WTC11 (cell line): ENCODE measurements around the gene CRACR2B.

Experiments
- CREB1 ChIP-seq: sonication (generic); formaldehyde crosslinking; IDR thresholded peaks from 2 replicates; pipeline ENCODE4 v1.8.0; 2023; ENCODE audit warnings: mild to moderate bottlenecking, missing genetic modification reagents
- CTCF ChIP-seq: fragments of 200-600 bp; IDR thresholded peaks from 2 replicates; pipeline ENCODE4 v1.8.0; 2022; ENCODE audit warnings: antibody characterized with exemption
- FOXK1 ChIP-seq: sonication (generic); formaldehyde crosslinking; IDR thresholded peaks from 2 replicates; pipeline ENCODE4 v1.8.0; 2022; ENCODE audit warnings: mild to moderate bottlenecking, moderate library complexity, missing genetic modification reagents
- HMGA2 ChIP-seq: fragments of 250-450 bp; sonication (Bioruptor Pico); IDR thresholded peaks from 2 replicates; pipeline ENCODE4 v1.4.0; 2021; ENCODE audit warnings: mild to moderate bottlenecking, moderate library complexity
- MXD4 ChIP-seq: fragments of 250-450 bp; sonication (Bioruptor Pico); IDR thresholded peaks from 2 replicates; pipeline ENCODE4 v1.8.0; 2021; ENCODE audit warnings: mild to moderate bottlenecking, moderate library complexity, borderline replicate concordance
- NFYB ChIP-seq: sonication (generic); formaldehyde crosslinking; conservative IDR thresholded peaks from 2 replicates; pipeline ENCODE4 v1.8.0; 2022; ENCODE audit warnings: low read depth, missing genetic modification reagents
- NR3C1 ChIP-seq: sonication (generic); formaldehyde crosslinking; conservative IDR thresholded peaks from 2 replicates; pipeline ENCODE4 v1.8.1; 2023; ENCODE audit warnings: low read depth, mild to moderate bottlenecking, missing genetic modification reagents
- PRDM15 ChIP-seq: sonication (generic); formaldehyde crosslinking; IDR thresholded peaks from 2 replicates; pipeline ENCODE4 v1.8.0; 2022; ENCODE audit warnings: missing genetic modification reagents
- SMAD3 ChIP-seq: sonication (generic); formaldehyde crosslinking; IDR thresholded peaks from 2 replicates; pipeline ENCODE4 v1.8.0; 2022; ENCODE audit warnings: missing genetic modification reagents, mild to moderate bottlenecking, borderline replicate concordance
- TEAD4 ChIP-seq: sonication (generic); formaldehyde crosslinking; IDR thresholded peaks from 2 replicates; pipeline ENCODE4 v1.8.0; 2022; ENCODE audit warnings: mild to moderate bottlenecking, missing genetic modification reagents

- TF ChIP-seq TEAD4 (CRISPR knock-in tag) (no peak), MXD4 (CRISPR knock-in tag) (no peak), FOXK1 (CRISPR knock-in tag) (0 out of 2 replicates have a peak, but pooled peaks have one; percentile 10), NFYB (CRISPR knock-in tag) (no peak), HMGA2 (CRISPR knock-in tag) (no peak), CREB1 (CRISPR knock-in tag) (no peak), PRDM15 (CRISPR knock-in tag) (no peak), SMAD3 (no peak), NR3C1 (CRISPR knock-in tag) (no peak), CTCF (no peak)
Measured at GRCh38 chr11:850775-851763, 23.4 kb downstream of the CRACR2B start.
